Measurements from ENCODE around the gene GPR155. TPM values are rescaled to one million over a fixed set of nuclear protein-coding genes. Genes with fewer than 3 reads are reported as not detected.
A peak's percentile ranks its signal among the peaks of the same experiment; 100 is the strongest.
"Not testable (repeated sequence)": the region's sequence is repeated elsewhere in the genome, so short reads cannot be mapped to it uniquely, and the experiment has no call there.

Gene GPR155
- polyA plus RNA-seq, 4 donors: 6.1 to 12.1 (median 8.1) TPM

GRCh38 chr2:174439950-174440349, 46.9 kb downstream of the GPR155 start:
- DNase-seq (ENCODE audit: low read depth in 4 of 4, low spot score in 3 of 4): no peak

GRCh38 chr2:174439323-174439722, 47.5 kb downstream of the GPR155 start:
- no peak for DNase-seq (ENCODE audit: low read depth in 4 of 4, low spot score in 3 of 4)

GRCh38 chr2:174438146-174438886, 48.5 kb downstream of the GPR155 start:
- no peak for DNase-seq (ENCODE audit: low read depth in 4 of 4, low spot score in 3 of 4)

- DNase-seq (ENCODE audit: low read depth in 4 of 4, low spot score in 3 of 4): no peak
Measured at GRCh38 chr2:174436351-174436750, 50.5 kb downstream of the GPR155 start.

GRCh38 chr2:174431902-174432301, 54.9 kb downstream of the GPR155 start:
- DNase-seq (ENCODE audit: low read depth in 4 of 4, low spot score in 3 of 4): no peak

GRCh38 chr2:174430066-174430465, 56.8 kb downstream of the GPR155 start:
- no peak for DNase-seq (ENCODE audit: low read depth in 4 of 4, low spot score in 3 of 4)

- no peak for DNase-seq (ENCODE audit: low read depth in 4 of 4, low spot score in 3 of 4)
Measured at GRCh38 chr2:174428214-174428613, 58.6 kb downstream of the GPR155 start.

- DNase-seq (ENCODE audit: low read depth in 4 of 4, low spot score in 3 of 4): no peak
Measured at GRCh38 chr2:174412256-174412655, 74.6 kb downstream of the GPR155 start.

- not testable (repeated sequence) for DNase-seq (ENCODE audit: low read depth in 4 of 4, low spot score in 3 of 4)
Measured at GRCh38 chr2:174410039-174410438, 76.8 kb downstream of the GPR155 start.

- no peak for DNase-seq (ENCODE audit: low read depth in 4 of 4, low spot score in 3 of 4)
Measured at GRCh38 chr2:174403628-174404027, 83.2 kb downstream of the GPR155 start.

GRCh38 chr2:174400853-174401252, 86.0 kb downstream of the GPR155 start:
- no peak for DNase-seq (ENCODE audit: low read depth in 4 of 4, low spot score in 3 of 4)

- DNase-seq (ENCODE audit: low read depth in 4 of 4, low spot score in 3 of 4): no peak
Measured at GRCh38 chr2:174399171-174399570, 87.7 kb downstream of the GPR155 start.

- no peak for DNase-seq (ENCODE audit: low read depth in 4 of 4, low spot score in 3 of 4)
Measured at GRCh38 chr2:174397773-174398172, 89.1 kb downstream of the GPR155 start.

GRCh38 chr2:174395969-174396630, 90.7 kb downstream of the GPR155 start:
- DNase-seq (ENCODE audit: low read depth in 4 of 4, low spot score in 3 of 4): peak in 3 of 4 donors; percentile 1 to 5 (median 4)

- DNase-seq (ENCODE audit: low read depth in 4 of 4, low spot score in 3 of 4): peak; percentile 77 to 86 (median 82)
Measured at GRCh38 chr2:174395284-174395968, 91.4 kb downstream of the GPR155 start, which contains the start of gene SCRN3. SCRN3 (plus strand) TSS chr2:174395730; CDS start chr2:174398284, 2,554 bp downstream.

- DNase-seq (ENCODE audit: low read depth in 4 of 4, low spot score in 3 of 4): no peak
Measured at GRCh38 chr2:174392706-174393105, 94.1 kb downstream of the GPR155 start.

- DNase-seq (ENCODE audit: low read depth in 4 of 4, low spot score in 3 of 4): not testable (repeated sequence)
Measured at GRCh38 chr2:174390303-174390702, 96.5 kb downstream of the GPR155 start.

GRCh38 chr2:174389542-174389941, 97.3 kb downstream of the GPR155 start:
- no peak for DNase-seq (ENCODE audit: low read depth in 4 of 4, low spot score in 3 of 4)

GRCh38 chr2:174388706-174389105, 98.1 kb downstream of the GPR155 start:
- not testable (repeated sequence) for DNase-seq (ENCODE audit: low read depth in 4 of 4, low spot score in 3 of 4)

- no peak for DNase-seq (ENCODE audit: low read depth in 4 of 4, low spot score in 3 of 4)
Measured at GRCh38 chr2:174385201-174385600, 101.6 kb downstream of the GPR155 start.

GRCh38 chr2:174383796-174384195, 103.0 kb downstream of the GPR155 start:
- no peak for DNase-seq (ENCODE audit: low read depth in 4 of 4, low spot score in 3 of 4)

Data from right renal pelvis (tissue), 4 donors.